SHP77 (cell line): Measurements from ENCODE around the gene ANKFY1.
"Not testable (repeated sequence)": the region's sequence is repeated elsewhere in the genome, so short reads cannot be mapped to it uniquely, and the experiment has no call there.

Source experiments
- DNase-seq, 2 experiments: peaks; one replicate each; lab custom pipeline; 2025; lab: John Stamatoyannopoulos, UW

The ANKFY1 gene

DNA sequence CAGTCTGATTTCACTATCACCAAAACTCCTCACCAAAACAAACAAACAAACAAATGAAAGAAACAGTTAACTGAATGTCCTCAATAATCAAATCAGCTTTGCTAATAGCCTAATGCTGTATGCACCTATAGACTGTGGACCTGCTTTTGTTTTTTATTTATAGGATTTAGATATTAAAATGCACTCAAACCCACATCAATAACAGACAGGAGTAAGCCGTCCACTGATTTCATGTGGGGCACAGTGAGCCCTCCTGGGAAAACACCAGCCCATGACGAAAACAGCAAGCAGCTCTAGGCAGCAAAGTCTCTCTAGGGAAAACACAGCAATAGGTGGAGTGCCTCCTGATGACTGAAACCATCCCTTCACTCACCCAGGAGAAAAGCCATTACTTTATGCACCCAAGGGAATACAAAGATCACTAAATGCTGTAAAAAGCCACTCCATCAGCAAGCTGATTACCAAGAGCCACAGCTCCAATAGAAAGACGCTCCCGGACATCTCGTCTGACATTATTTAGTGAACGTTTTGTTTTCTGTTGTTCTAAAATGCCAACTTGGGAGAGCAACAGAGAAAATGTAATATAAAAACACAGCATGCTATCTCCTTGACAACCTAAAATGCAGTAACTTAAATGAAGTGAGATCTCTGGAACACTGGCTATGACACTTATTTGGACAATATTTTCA lies 47.8 kb downstream of the ANKFY1 start:
- no peak for DNase-seq

DNA sequence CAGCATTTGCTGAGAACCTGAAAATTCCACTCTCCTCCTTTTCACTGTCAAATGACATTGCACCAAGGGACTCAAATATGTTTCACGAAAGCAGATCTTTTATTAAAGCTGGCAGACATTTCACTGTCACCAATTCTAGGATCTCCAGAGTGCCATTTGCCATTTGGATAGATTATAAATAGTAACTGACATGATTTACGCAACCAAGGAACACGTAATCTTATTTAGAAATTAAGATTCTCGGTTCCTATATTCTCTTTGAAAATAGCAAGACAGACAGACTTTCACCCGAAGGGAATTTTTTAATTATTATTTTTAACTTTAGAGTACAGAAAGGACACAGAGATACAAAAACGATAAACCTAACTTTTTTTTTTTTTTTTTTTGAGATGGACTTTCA lies 49.6 kb downstream of the ANKFY1 start:
- DNase-seq, result no peak

DNA sequence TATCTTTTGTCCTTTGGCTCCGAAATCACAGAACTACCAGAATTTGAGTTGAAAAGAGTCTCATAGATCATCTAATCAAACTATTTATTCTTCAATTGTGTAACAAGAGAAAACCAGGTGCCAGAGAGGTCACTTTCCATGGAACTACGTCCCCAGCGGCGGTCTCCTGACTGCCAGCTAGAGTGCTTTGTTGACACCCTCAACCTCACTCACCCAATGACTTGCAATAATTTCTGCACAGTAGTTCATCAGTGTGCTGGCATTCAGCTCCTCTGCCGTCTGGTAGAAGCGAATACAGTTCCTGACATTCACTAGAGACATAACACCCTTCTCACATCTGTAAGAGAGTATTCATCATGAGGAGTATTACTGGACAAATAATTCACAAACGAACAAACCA lies 54.2 kb downstream of the ANKFY1 start:
- no peak for DNase-seq

DNA sequence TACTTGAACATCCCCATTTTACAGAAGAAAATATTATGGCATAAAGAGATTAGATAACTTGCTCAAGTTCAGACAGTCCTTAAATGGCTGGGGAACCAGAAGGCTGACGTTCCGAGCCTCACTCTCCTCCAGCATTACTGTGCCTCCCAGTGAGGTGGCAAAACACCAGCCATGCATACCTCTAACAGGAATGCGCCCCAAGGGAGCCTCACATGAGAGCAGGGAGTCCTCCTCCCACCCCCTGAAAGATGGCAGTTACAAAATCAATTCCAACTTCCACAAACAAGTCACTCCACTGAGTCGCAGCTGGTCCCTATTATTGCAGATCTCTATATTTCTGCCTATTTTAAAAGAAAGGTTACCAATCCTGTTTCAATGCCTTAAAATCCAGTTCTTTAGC lies 55.5 kb downstream of the ANKFY1 start:
- DNase-seq, result no peak

DNA sequence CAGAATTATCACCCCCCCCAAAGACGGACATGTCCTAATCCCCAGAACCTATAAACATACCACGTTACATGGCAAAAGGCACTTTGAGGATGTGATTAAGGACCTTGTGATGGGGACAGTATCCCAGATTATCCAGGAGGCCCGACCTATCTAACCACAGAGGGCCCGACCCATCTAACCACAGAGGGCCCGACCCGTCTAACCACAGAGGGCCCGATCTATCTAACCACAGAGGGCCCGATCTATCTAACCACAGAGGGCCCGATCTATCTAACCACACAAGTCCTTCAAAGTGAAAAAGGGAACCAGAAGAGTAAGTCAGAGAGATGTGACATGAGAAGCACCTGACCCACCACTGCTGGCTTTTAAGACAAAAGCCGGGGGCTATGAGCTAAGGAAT lies 56.8 kb downstream of the ANKFY1 start:
- no peak for DNase-seq

DNA sequence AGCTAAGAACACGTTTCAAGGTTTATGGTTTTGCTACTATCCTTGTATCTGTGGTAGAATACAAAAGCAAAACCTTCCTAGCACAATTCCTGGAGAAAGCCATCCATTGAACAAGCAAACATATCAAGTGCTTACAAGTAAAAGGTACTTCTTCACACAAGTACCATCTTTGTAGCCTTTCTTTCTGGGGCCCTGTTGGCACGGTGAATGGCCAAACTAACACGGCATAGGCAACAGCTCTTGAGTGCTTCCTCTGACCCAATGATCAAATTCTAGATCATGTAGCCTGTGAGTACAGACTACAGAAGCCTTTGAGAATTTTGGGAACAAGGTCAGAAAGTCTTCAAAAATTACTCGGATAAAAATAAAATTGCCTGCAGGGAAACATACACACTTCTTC lies 57.9 kb downstream of the ANKFY1 start:
- no peak for DNase-seq

DNA sequence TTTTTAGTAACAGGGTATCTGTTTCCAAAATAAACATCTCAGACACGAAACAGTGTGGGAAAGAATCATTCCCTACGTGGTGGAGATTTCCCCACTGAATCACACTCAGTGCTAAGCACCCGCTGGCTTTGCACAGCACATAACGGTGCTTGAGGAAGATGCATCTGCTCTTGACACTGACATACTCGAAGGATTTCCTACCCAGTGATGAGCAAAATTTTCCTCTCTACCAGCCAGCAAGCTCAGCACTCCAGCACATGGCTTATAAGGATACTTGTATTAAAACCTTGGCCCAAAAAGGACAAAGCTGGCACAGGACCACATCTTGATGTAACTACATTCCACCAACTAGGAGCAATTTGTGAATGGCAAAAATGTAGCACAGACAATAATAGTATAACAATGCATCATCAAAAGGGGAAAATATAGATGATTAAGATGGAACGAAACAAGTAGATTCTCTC lies 59.0 kb downstream of the ANKFY1 start:
- no peak for DNase-seq

DNA sequence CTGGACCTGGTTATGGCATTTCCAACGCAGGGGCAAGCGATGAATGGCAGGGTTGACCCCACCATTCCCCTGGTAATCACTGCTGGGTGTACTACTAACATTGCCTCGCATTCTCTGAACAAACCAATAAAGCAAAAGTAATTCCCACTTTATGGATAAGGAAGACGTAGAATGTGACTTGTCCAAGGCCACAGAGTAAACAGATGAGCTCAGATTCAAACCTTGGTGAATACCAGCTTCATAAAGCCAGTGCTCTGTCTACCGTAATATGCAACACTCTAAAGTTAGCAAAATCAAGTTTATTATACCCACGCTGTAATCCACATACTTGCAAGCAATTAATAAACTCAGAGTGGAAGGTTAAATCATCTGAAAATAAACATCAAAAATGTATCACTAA lies 59.6 kb downstream of the ANKFY1 start:
- DNase-seq, result no peak

DNA sequence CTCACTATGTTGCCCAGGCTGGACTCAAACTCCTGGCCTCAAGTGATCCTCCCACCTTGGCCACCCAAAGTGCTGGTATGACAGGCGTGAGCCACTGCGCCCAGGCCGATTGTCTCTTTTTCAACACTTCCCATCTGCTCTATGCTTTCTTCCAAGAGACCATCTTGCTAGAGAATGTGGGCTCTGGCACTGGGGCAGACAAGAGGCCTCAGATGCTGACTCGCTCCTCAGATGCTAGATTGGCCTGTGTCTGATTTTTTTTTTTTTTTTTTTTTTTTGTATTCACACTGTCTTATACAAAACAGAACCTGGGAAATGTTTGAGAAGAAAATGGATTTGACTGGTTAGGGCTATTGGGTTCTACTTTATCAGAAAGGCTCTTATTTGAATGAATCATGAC lies 62.6 kb downstream of the ANKFY1 start:
- no peak for DNase-seq

DNA sequence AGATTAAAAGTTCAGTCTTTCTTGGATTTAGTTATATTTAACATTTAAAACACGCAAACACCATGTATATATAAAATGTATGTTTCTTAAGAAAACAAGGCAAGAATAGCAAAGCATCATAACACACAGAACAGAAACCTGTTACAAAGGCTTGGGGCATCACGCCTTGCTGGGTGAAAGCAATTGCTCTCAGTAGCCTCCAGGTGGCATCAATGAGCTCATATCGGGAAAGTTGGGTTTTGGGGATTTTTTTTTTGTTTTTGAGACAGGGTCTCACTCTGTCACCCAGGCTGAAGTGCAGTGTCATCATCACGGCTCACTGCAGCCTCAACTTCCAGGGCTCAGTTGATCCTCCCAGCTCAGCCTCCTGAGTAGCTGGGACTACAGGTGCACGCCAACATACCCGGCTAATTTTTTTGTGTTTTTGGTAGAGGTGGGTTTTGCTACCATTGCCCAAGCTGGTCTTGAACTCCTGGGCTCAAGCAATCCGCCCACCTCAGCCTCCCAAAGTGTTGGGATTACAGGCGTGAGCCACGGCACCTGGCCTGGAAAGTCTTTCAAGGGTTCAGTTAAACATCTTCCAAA lies 63.9 kb downstream of the ANKFY1 start:
- DNase-seq, result peak; percentile 27 to 46

DNA sequence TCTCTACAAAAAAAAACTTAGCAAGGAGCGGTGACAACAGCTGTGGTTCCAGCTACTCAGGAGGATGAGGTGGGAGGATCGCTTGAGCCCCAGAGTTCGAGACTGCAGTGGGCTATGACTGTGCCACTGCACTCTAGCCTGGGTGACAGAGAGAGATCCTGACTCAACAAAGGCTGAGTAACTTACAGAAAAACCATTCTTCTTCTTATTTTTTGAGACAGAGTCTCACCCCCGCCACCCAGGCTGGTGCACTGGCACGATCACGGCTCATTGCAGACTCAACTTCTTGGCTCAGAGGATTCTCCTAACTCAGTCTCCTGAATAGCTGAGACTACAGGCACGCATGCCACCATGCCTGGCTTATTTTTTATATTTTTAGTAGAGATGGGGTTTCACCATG lies 64.8 kb downstream of the ANKFY1 start:
- no peak for DNase-seq

DNA sequence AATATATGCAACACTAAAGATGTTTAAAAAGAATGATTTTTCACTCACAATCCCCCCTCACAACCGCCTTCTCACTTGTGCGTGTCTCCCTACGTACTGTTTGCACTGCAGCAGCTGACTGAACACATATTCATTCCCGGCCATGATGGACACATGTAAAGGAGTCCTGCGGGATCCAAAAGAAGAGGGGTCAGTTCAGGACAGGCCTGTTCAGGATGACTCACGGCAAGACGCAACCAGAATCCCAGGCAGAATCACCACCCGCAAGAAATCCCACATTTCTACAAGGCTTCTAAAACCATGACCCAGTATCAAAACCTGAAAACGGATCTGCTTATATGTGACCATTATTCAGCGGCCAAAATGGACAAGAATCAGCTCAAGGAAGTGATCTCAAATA lies 68.5 kb downstream of the ANKFY1 start:
- DNase-seq, result no peak

DNA sequence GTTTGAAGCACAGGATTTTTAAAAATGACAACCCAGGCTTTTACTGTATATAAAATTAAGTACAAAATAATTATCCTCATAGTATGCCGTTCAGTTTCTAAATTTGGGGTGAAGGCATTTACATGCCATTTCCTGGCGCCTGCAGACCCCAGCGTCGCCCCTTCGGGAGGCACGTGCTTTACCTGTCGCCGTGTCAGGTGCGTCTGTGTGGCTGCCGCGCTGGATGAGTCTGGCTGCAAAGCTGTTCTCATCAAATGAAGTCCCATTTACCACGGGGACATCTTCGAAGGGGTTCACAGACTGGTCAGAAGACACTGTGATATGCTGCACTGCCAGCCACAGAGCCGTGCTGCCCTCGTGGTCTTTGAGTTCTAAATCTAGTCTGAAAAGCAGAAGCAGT lies 69.0 kb downstream of the ANKFY1 start:
- no peak for DNase-seq

DNA sequence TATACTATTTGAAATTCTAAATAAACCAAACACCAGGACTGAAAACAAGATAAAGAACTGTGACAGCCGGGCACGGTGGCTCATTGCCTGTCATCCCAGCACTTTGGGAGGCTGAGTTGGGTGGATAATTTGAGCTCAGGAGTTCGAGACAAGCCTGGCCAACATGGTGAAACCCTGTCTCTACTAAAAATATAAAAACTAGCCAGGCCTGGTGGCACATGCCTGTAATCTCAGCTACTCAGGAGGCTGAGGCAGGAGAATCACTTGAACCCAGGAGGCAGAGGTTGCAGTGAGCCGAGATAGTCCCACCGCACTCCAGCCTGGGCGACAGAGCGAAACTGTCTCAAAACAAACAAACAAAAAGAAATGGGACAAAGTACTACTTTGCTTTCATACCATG lies 73.0 kb downstream of the ANKFY1 start:
- DNase-seq, result not testable (repeated sequence)

DNA sequence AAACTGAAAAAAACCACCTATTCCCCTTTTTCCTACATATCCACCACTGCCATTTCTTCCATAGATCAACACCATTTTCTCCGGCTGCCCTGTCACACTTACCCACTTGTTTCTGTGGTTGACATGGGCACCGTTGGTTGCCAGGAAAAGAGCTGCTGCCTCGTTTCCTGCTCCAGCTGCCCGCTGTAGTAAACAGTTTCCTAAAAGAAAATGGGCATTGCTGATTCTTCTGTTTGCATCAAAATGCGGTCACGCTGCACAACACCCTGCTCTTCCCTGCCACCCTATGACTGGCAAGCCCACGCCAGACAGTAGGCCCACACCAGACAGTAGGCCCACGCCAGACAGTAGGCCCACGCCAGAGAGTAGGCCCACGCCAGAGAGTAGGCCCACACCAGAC lies 74.5 kb downstream of the ANKFY1 start:
- no peak for DNase-seq

DNA sequence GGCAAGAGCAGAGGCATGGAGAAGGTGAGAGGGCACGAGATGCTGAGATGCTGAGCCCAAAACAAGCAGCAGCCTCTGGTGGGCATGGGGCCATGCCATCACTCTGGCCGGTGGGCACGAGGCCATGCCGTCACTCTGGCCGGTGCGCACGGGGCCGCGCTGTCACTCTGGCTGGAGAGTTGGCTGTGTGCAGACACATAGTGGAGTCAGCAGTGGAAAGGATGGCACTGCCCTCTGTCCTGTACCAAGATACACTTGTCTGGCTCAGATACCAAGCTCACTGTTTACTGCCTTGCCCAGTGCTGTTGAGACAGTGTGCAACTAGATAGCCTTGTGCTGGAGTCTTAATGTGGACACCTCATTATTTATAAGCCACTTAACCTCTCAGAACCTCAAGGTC lies 75.7 kb downstream of the ANKFY1 start:
- no peak for DNase-seq

DNA sequence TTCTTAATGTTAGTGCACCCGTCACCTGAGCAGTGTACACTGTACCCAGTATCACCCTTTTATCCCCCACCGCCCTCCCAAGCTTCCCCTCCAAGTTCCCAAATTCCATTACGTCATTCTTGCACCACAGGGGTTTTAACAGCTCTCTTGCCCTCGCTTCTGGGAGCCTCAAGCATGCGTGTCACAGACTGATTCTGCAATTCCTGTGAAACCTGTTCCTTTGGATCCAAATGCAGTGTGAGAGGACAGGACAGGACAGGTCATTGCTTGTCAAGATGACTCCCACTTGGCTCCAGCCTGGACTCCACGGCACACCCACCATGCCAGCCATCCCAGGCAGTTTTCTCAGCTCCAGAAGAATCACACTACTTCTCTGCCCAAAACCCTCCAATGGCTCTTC lies 76.7 kb downstream of the ANKFY1 start:
- no peak for DNase-seq

DNA sequence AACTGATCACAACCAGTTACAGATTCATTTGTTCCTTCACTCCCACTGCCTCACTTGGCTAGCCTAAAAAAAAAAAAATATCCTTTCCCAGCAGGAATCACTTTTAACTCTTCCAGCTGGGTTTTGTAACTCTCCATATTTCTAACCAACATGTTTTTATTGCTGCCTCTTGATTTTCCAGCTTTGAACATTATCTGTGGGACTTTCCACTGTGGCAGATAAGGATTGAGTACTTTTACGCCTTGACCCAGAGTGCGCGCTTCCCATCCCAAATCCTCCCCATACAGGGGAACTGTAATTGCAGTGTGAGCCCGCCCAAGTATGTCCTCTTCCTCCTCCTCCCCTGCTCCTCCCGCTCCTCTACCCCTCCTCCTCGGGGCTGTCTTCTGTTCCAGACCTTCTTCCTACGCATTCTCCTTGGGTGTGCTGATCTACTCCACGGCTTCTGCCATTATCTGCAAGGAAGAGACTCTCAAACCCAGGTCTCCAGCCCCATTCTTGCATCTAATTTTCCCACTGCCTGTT lies 77.4 kb downstream of the ANKFY1 start:
- no peak for DNase-seq

DNA sequence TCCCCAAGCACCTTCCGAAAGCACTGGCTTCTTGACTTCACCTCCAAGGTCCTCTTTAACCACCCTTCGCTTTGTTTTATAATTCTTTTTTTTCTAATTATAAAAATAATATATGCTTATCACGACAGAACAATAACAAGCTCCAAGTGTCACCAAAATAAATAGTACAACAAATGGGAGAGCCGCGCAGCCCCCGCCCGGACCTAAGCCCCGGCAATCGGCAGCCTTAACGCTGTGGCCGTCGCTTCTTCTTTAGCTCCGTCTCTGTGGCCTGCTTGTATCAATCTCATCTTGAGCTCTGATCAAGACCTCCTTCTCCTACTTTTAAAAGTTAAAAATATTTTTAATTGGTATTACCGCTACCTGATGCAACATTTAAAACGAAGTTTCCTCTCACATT lies 78.1 kb downstream of the ANKFY1 start:
- DNase-seq, result no peak

DNA sequence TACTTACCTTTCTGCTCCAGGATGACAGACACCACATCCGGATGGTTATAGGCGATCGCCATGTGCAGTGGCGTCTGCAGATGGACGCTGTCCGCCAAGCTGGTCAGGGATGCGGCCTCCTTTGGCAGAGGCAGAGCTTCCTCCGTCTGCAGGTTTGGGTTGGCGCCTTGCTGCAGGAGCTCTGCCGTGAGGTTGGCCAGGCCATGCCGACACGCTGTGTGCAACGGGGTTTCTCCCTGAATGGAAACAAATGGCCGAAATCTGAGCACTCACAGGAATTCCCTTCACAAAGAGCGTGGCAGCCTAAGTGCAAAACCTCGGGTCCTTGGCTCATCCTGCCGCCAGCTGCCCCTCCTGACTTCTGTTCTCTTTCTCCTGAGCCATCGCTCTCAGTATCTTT lies 79.0 kb downstream of the ANKFY1 start:
- DNase-seq, result no peak

DNA sequence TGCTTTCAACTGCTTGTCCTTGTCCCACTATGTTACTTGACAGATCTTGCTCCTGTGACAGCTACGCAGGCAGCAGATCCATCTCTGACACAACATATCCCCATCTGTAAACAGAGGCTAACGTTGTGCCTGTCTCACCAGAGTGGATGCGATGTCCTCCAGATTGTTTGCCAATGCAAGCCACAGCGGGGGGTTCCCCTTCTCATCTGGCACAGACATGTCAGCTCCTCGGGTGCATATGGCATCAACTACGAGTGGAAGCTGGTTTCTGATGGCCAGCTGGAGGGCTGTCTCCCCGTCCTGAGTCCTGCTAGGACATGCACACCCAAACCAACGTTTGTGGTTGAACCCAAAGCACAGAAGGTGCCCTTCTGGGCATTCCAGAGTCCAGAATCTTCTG lies 81.7 kb downstream of the ANKFY1 start:
- DNase-seq, result no peak

DNA sequence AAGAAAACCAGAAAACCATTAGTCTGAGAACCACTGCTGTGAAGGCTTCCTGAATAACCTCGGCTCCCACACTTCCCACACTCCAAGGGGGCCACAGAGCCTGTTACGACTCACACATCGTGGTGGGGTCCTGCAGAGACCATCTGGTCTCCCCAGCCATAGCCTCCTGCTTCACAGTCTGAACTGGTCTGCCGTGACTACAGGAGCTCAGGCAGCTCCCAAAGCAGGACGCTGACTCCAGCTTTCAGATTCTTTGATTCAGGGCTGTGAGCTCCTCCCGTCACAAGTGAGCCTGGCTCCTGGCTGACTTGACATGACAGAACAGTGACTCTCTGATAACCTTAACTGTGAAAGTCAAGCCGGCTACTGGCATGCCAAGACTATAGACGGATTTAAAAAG lies 83.0 kb downstream of the ANKFY1 start:
- DNase-seq, result no peak

DNA sequence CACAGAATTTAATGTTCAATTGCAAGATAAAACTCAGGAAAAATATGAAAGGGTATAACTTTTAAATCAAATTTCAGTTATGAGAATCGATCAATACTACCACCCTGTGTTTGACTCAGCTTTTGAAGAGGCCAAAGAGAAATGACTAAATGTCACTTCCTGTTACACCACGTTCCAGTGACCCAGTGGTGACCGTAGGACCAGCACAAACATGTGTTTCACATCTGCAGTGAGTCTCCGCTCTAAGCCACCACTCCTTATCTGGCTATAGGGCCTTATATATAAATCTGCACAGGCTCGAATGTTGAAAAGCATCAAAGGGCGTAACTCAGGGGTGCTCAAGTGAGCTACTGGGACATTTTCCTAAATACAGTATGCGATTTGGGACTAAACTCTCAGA lies 84.7 kb downstream of the ANKFY1 start:
- no peak for DNase-seq

DNA sequence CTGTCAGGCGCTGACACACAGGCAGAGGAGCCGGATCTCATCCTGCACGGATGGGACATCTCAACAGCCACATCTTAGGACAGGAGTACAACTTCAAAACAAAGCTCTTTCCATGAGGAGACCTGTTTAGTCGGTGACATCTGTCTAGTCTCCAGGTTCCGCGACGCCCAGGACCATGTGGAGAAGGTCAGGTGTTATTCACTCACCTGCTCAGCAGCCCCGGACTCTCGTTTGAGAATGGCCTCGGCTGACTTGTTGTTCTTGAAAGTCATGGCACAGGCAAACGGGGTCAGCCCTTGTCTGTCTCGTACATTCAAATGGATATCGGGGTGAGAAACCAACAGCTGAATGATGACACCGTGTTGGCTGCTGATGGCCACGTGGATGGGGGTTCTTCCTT lies 85.1 kb downstream of the ANKFY1 start:
- DNase-seq, result no peak
